GM21528 (cell line): ENCODE measurements around the gene BIN1.

Source experiments
- ATAC-seq: cut with Tn5 transposase; IDR thresholded peaks from one replicate; pipeline ENCODE4 v1.9.1; 2021; ENCODE audit warnings: mild to moderate bottlenecking, moderate library complexity; ENCODE audit not compliant: unreplicated experiment, low FRiP score

The BIN1 gene

DNA sequence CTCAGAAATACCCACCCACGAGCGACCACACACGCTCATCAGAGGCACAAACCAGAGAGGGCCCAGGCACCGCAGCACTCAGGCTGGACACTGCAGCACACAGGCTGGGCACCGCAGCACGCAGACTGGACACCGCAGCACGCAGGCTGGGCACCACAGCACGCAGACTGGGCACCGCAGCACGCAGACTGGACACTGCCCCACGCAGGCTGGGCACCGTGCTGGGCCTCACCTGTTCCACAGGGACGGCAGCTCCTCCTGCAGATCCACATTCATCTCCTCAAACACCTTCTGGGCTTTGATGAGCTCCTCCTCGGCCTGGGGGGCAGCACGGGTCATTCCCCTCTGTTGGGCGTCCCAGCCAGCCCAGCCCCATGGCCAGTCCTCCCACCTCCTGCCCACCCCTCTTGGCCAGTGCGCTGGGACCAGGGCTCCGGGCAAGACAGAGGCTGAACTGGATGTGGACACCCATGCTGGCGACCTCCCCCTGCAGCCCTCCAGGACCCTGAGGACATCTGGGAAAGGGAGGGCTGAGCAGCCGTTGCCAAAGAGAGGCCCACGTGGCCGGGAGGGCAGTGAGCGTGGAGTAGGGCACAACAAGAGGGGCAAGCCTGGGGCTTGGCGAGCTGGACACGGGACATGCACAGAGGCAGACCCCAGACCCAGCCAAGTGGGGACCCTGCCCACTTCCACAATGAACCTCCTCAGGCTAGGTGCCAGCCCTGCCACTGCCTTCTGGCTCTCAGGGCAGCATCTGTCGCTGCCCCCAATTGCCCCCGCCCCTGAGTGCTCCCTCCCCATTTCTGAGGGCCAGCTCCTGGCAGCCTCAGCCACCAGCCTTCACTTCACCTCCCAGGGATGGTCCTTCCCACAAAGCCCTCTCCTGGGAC is 43.0 kb downstream of the BIN1 start:
- ATAC-seq, result no peak

DNA sequence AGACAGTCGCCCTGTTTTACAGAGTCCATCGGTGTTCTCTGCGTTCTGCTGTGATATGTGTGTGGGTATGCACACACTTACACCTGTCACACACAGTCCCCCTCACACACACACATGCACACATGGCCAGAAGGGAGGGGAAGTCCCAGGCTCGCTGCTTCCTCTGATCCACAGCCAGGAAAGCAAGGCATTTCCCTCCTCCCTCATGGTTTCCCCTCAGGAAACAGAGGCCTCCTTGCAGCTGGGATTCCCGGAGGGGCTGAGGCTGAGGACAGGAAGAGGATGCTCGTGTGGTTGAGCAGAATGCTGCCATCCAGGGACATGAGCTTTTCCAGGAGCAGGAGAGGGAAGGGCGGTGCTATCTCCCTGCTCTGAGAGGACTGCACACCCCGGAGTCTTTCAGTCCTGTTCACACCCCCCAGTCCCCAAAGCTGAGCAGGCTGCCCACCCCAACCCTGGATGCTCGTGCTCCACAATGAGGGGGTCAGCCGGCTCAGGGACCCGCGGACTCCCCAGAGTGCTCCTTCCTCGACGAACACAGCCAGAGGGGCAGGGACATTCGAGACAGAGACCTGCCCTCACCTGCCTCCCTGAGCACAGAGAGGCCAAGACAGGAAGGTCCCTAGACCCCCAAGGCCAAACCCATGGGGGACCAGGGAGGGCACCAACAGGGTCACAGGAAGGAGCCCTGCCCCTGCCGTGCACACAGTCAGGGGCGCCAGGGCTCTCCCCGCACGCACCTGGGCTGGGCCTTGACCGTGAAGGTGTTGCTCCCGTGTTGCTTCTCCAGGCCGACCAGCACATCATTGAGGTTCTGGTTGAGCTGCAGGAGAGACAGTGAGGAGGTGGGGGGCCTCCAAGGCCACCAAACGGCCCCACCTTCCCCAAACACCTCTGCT is 45.3 kb downstream of the BIN1 start:
- no peak for ATAC-seq

DNA sequence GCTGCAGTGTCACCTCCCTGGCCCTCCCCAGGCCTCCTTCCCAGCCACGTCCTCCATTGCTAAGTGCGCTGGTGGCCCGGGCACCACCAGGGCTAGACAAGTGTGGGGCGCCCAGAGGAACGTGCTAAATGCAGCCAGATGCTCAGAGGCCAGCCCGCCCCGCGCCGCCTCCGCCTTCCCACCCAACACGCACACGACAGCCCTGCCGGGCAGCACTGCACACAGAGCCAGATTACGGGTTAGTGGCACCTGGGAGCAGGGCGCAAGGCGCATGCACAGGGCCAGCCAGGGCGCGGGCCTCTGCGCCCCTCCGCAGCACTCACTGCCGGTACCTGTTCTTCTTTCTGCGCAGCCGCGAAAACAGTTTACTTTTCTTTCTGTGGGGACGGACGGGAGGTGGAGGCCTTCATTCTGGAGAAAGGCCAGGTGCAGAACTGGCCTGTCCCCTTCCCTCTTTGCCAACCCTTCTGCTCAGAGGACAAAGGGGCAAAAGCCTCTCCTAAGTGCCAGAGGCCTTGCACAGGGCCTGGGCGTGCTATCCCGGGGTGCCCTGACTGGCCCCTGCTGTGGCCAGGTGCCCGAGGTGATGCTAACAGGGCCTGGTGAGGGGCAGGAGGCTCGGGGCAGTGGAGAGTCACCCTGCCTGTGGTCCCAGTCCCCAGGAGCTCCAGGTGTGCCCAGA is 46.5 kb downstream of the BIN1 start:
- ATAC-seq, result no peak

DNA sequence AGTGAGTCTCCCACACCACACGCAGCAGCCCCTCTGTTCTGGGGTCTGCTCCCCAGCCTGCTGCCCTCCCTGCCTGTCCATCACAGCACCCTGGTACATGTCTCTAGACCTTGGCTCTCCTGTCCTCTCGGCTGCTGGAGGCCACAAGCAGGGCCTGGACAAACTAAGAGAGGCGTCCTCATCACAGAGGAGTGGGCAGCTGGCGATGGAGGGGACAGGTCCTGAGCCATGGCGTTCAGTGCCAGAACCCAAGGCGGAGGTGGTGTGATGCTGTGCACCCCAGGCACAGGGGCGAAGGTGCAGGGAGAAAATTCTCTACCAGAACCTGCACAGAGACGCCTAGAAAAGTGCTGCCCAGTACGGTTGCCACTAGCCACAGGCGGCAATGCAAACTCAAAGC is 47.4 kb downstream of the BIN1 start:
- ATAC-seq, result no peak

DNA sequence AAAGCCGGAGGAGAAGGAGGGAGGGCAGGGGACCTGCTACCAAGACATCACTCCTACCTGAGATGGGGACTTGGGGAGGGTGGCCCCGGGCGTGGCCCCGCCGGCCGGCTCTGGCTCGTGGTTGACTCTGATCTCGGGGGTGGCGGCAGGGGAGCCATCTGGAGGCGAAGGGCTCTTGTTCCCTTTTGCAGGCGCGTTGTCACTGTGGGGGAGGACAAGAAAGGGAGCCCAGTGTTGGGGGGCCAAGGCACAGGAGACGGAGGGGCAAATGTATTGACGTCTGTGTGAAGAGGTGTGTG is 48.1 kb downstream of the BIN1 start:
- ATAC-seq, result no peak

DNA sequence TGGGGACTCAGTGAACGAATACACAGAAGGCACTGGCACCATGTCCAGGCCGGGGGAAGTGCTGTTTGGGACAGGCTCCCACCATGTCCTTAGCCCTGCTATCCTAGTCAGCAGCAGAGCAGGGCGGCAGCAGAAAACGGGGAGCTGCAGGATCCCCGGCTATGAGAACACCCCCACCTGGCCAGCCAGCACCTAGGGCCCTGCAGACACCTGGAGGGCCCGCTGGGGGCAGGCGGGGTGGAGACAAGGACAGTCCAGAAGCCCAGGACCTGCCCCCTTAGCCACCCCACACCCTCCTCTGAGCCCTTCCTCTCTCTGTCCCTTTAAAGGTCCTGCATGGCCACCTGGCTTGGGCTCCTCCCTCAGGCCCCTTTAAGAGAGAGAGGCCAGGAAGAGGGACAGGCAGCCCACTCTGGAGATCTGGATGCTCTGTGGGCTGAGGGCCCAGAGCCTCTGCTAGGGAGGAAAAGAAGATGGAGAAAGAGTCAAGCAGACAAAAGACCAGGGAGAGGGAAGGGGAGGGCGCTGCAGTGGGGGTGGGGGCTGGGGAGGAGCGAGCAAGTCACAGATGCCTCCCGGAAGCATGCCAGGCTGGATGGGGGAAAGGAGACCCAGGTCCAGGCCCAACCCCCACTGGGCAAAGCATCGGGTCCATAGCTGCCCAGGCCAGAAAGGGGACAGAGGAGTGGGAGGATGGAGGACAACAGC is 48.6 kb downstream of the BIN1 start:
- no peak for ATAC-seq

DNA sequence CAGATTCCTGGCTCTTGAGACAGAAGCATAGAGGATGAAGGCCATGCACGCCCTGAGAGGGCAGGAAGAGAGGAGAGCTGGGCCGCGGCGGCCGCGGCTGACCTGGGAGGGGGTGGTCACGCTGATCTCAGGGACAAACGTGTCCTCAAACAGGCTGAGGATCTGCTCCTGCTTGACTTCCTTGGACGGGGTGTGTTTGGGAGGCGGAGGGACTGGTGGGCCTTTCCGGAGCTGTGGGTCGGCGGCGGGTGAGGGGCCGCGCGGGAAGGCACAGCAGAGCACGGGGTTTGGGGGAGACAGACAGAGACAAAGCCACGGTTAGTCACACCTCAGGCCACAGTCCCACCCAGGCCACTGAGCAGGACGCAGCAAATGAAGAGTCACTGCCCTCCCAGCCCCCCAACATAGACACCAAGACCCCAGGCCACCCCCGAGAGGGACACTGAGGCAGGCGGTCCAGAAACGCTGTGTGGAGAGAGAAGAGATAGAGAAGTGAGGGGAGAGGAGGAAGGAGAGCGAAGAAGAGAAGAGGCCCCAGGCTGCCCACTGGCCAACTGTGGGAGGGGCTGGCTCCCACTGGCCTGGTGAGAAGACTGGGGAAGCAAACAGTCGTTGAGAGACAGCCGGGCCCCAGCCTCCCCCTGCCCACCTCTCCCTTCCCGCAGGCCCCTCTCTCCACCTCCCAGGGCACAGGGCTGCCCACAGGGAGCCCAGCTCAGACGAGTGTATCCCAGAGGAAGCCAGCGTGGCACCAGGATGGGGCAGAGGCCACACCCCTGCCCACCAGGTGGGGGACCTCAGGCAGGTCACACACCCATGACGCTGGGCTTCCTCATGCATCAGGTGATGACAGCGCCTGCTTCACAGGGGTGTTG is 49.3 kb downstream of the BIN1 start:
- ATAC-seq, result no peak

DNA sequence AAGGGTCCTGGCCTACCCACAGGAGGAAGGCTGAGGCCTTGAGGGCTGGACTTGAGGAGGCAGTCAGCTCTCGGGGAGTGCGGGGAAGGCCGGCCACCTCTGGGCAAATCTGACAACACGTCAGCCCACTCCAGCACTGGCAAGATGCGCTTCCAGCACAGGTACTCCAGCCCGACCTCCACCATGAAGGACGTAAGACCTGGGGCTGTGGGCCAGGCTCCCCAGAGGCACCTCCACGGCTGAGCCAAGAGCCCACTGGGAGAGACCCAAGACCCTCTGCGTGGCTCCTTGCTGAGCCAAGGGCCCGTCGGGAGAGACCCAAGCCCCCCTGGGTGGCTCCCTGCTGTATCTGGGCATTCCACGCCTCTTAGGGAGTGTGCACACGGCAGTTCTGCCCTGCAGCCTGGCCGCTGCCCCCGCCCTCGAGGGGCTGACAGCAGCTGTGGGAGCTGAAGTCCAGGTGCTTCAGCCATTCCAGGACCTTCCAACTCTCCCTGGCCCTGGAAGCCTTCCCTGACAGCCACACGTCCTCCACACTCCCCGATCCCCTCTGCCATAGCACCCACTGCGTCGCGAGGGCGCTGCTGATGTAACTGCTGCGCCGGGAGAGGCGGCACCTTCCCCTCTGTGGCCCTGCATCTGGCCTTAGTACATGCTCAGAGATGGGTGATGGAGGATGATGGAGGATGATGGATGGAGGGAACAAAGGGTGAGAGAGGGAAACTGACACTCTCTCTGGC is 50.2 kb downstream of the BIN1 start:
- ATAC-seq, result no peak

DNA sequence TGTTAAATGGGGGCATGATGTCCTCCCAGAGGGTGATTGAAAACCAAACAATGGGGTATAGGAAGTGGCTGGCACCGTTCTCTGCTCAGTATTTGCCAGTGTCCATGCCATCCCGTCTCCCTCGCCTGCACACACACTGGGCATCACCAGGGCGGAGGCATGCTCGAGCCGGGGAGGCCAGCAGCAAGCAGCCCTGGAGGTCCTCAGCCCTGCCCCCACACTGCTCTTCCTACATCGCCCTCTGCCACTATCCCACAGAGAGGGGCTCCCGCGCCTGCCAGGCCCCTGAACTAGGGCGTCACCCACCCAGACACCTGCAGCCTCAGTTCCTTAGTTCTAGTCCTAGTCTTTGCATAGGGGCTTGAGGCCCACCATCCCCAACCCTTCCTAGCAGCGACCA is 50.9 kb downstream of the BIN1 start:
- ATAC-seq, result no peak

DNA sequence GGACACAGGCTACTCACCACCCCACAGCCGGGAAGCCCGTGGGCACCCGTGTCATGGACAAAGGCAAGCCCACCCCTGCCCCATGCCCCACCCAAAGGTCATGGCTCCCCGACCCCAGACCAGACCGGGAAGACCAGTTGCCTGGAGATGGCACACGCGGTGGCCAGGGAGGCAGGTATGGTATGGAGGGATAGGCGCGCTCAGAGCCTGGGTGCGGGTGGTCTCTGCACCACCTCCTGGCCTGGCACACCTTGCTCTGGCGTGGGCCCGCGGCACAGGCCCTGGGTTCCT is 51.2 kb downstream of the BIN1 start:
- ATAC-seq, result no peak

DNA sequence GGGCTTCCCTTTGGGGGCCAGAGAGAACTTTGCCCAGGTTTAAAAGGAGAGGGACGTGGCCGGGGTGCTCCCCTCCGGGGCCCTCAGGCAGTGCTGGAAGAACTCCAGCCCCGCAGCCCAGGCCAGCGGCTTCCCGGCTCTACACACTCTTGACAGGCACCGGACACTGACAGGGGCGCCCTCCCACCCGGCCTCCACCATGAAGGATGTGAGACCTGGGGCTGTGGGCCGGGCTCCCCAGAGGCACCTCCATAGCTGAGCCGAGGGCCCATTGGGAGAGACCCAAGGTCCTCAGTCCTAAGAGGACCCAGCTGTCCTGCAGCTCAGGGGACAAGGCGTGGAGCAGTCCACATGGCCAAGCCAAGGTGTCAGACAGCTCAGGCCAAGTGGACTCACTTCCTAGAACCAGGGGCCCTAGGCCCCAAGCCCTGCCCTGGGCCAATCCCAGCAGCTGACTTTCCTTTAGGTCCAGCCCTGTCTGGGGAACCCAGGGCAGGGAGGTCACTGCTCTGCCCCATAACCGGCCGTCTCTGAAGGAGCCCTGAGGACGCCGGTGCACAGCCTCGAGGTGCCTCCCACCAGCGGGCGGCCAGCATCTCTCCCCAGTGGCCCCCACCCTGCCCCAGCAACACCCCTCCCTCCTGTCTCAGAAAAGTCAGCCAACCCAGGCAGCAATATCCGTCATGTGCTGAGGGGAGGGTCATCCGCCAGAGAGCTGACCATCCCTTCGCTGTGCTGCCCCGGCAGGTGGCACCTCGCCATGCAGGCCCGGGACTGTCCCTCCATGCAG is 51.8 kb downstream of the BIN1 start:
- no peak for ATAC-seq

DNA sequence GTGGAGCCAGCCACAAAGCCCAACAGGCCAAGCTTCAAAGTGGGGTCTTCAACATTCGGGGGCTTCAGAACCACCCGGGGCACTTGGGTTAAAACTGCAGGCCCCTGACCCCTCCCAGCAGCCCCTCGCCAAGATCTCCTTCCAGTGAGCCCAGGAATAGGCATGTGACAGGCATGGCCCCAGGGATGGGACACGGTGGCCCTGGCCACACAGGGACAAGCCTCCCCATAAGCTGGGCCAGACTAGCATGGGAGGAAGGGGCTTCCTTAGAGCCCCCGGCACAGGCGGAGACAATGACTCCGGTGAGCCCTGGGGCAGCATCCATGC is 52.4 kb downstream of the BIN1 start:
- ATAC-seq, result no peak

DNA sequence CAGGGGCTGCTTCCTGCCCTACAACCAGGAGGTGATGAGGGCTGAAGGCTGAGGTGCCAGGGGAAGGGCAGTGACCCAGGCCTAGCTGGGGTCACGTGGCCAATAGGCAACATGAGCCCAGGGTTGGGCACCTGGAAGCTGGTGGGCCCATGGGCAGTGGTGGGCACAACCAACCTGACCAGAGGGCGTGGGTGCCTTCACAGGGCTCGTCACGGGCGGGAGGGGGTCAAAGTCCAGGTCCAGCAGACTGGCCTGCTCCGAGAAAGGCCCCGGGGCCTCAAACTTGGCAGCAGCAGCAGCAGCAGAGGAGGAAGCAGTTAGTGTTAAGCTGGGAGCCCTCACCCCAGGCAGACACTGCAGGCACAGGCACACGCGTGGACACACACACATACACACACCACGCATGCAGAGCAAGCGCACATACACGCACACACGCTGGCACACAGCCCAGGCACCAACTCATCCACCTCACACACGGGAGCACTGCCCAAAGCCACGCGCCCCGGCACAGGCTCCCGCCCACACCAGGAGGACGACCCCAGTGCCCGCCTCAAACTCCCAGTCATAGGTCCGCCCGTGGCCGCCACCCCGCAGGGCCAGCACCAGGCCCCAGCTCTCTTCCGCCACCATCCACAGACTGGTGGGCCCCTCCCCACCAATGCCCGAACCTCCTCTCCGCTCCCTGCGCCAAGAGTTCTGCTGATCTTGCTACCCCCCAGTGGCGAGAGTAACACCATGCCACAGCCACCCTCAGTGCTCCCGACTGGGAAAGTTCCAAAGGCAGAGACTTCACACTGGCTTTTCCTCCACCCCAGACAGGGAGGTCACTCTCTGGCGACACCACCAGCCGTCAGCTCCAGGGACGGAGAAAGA is 53.0 kb downstream of the BIN1 start:
- ATAC-seq, result no peak

DNA sequence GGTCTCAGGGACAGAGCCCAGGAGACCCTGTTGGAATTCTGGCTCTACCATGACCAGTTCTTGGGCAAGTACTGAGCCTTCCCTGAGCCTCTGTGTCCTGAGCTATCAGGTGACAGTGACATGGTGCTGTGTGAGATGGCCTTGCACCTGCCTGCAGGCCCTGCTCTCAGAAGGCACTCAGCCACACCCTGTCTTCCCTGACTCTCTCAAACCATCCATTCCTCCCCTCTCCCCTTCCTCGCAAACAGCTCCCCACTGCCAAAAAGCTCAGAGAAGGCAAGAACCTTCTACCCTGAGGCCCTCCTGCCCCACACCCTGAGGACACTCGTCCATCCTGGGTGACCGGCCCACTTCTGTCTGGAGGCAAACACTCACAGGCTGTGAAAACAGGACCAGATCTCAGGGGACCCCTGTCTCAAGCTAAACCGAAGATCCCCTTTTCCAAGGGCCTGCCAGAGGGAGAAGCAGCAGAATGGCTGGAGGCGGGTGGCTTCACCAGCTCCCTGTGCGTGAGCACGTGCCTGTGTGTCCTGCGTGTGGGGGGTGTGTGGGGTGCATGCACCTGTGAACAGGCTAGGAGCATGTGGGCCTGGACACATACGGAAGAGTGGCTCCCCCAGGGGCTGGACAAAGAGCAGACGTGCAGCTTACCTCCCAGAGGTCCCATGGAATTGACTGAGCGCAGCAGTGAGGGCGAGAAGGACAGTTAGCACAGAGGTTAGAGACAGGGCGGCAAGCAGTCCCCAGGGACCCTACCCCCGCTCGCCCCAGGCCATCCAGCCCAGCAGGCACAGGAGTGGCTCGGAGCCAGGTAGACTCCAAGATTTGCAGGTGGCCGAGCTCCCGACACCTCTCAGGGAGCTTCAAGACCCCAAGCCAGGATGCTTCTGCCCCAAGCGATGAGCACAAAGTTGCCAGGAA is 53.9 kb downstream of the BIN1 start:
- ATAC-seq, result no peak

DNA sequence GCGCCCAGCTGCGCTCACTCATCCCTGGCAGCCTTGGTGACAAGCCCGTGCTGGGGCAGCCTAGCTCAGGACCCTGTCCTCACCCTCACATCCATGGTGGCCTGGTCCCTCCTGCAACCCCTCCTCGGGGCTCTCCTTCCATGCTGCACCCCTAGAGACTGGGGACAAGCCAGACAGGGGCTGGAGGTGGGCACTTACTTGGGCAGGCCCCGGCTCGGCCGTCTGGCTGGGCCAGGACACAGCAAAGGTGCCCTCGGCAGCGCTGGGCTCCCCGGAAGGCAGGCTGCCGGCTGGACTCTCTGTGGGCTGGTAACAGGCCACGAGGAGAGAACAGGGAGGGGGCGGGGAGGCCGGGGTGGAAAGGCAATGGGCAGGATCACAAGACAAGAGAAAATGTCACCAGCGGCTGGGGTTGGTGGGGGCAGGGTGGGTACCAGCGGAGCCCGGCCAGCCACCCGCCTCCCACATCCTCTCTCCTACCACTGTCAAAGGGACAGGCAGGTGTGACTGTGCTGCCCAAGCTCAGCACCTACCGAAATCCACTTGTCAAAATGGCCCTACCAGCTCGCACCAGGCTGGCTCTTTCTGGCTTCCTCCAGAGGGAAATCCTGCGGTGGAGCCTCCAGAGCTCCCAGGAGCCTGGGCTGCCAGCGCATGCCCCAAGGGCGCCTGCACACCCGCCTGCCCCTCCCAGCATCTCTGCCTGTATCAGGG is 54.7 kb downstream of the BIN1 start:
- no peak for ATAC-seq
